ENCODE data around the gene JAG1.

Gene JAG1

DNA sequence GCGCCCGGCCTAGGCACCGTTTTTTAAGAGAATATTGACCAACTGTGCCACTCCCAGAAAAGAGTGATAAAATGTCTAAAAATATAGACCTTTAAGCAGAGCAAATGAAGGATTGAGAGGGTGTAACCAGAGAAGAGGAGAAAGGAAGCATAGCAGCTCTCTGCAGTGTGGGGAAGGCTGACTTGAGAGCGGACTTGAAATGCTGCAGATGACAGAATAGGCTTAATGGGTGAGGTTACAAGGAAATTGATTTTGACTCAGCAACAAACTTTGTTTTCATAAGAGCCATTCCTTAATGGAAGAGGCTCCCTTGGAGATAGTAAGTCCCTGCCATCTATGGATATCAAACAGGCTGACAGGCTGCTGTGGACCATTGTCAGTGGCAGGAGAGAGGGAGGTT is 7.7 kb upstream of the JAG1 start:
- intact Hi-C loops (cut with micrococcal nuclease) = no loop called here
- H3K4me3 Mint-ChIP-seq = no peak overlapping the region
- H3K27ac Mint-ChIP-seq = no peak overlapping the region
- peaks cover 13% of the 10 kb centered on the region for H3K27me3 Mint-ChIP-seq
- no peaks in the 10 kb centered on the region for H3K36me3 Mint-ChIP-seq (ENCODE audit: low read depth)
- no peaks in the 10 kb centered on the region for H3K9me3 Mint-ChIP-seq
- H3K4me1 Mint-ChIP-seq (ENCODE audit: low read depth) = no peaks in the 10 kb centered on the region

DNA sequence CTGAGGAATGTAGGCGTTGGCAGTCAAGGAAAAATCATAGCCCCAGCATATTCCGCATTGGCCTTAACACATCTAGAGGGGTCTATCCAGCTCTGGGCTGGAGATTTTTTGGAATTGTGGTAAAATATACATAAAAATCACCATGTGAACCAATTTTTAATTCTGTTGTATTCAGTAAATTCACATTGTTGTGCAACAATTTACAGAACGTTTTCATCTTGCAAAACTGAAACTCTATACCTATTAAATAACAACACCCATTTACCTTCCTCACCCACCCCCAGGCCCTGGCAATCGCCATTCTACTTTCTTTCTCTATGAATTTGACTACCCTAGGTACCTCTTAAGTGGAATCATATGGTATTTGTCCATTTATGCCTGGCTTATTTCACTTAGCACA is 6.8 kb upstream of the JAG1 start:
- no peaks in the 10 kb centered on the region for H3K36me3 Mint-ChIP-seq (ENCODE audit: low read depth)
- H3K27ac Mint-ChIP-seq = no peak overlapping the region
- no peak overlapping the region for H3K4me3 Mint-ChIP-seq
- H3K4me1 Mint-ChIP-seq (ENCODE audit: low read depth) = peaks cover 2% of the 10 kb centered on the region
- intact Hi-C loops (cut with micrococcal nuclease) = no loop called here
- no peaks in the 10 kb centered on the region for H3K9me3 Mint-ChIP-seq
- peaks cover 19% of the 10 kb centered on the region for H3K27me3 Mint-ChIP-seq

GRCh38 chr20:10679269-10679668 is 5.5 kb upstream of the JAG1 start:
- Mint-ChIP-seq H3K27me3 (peaks cover 23% of the 10 kb centered on the region), H3K27ac (no peak overlapping the region), H3K4me3 (no peak overlapping the region), H3K36me3 (ENCODE audit: low read depth) (no peaks in the 10 kb centered on the region), H3K9me3 (no peaks in the 10 kb centered on the region), H3K4me1 (ENCODE audit: low read depth) (peaks cover 11% of the 10 kb centered on the region)
- intact Hi-C loops (cut with micrococcal nuclease) = loop anchor here (5.0 to 10.0 kb wide), 3 partner anchors 416 to 863 kb away; no protein-coding TSS in a partner anchor

GRCh38 chr20:10676518-10676917 is 2.7 kb upstream of the JAG1 start:
- no peak overlapping the region for H3K27ac Mint-ChIP-seq
- peaks cover 24% of the 10 kb centered on the region for H3K36me3 Mint-ChIP-seq (ENCODE audit: low read depth)
- H3K9me3 Mint-ChIP-seq = no peaks in the 10 kb centered on the region
- H3K4me1 Mint-ChIP-seq (ENCODE audit: low read depth) = peaks cover 12% of the 10 kb centered on the region
- H3K27me3 Mint-ChIP-seq = peaks cover 21% of the 10 kb centered on the region
- intact Hi-C loops (cut with micrococcal nuclease) = loop anchor here (5.0 to 10.0 kb wide), 3 partner anchors 418 to 866 kb away; no protein-coding TSS in a partner anchor
- no peak overlapping the region for H3K4me3 Mint-ChIP-seq

DNA sequence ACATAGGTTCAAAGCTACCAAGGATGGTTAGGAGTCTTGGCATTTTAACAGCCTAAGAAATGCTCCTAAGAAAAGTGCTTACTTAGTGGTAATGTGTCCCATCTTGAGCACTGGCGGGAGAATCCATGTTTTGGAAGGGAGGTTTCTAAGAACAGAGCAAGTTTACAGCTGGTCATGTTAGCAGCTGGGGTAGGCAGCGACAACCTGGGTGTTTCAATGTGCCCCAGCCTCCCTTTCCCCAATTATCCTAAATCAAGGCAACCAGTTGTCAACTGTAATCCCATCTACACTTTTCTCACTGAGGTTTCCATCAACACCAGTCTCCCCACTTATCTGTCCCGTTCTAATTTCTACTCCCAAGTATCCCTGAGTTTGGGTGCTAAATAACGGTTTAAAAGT is 1.6 kb upstream of the JAG1 start:
- H3K36me3 Mint-ChIP-seq (ENCODE audit: low read depth) = peaks cover 35% of the 10 kb centered on the region
- intact Hi-C loops (cut with micrococcal nuclease) = loop anchor here (2.0 to 10.0 kb wide), 6 partner anchors 419 to 1059 kb away; no protein-coding TSS in a partner anchor
- peak overlapping the region; percentile 100 for H3K4me3 Mint-ChIP-seq
- peaks cover 24% of the 10 kb centered on the region for H3K27me3 Mint-ChIP-seq
- peak overlapping the region; percentile 98 for H3K27ac Mint-ChIP-seq
- H3K9me3 Mint-ChIP-seq = no peaks in the 10 kb centered on the region
- H3K4me1 Mint-ChIP-seq (ENCODE audit: low read depth) = peaks cover 23% of the 10 kb centered on the region

DNA sequence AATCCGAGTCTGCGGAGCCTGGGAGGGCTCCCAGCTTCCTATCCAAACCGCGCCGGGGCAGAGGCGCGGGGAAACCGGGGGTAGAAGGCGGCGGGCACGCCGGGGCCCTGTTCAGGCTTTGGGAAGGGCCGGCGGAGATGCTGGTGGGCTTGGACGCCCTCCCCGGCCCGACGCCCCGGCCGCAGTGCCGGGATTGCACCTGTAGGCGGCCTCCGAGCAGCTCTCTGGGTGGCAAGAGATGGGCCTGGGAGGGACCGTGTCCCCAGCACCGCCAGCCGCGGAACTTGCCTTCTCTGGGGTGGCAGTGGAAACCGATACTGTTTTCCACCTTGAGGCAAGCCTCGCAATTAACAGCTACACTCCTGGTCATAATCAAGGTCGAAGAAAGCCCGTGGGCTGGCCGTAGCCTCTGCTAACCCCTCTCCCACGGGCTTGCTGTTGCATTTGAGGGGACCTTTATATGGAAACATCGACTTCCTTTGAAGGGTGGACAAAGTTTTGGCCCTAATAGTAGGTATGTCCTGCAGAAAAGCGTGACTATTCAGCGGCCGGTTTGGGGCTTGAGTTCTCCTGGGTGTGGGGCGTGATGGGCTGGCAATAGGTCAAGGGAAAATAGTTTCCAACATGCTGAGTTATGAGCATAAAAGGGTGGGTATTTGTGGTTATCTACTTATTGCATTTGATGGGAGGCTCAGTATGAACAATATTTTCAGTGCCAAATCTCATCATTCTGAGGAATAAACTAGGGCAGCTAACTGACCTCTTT is 1.1 kb upstream of the JAG1 start:
- Mint-ChIP-seq H3K9me3 (no peaks in the 10 kb centered on the region), H3K4me3 (peak overlapping the region; percentile 100), H3K4me1 (ENCODE audit: low read depth) (peaks cover 29% of the 10 kb centered on the region), H3K36me3 (ENCODE audit: low read depth) (peaks cover 40% of the 10 kb centered on the region), H3K27ac (peak overlapping the region; percentile 98), H3K27me3 (peaks cover 24% of the 10 kb centered on the region)
- intact Hi-C loops (cut with micrococcal nuclease) = loop anchor here (1.0 to 10.0 kb wide), 7 partner anchors 240 to 1058 kb away; partner anchors contain the start of gene SLX4IP

DNA sequence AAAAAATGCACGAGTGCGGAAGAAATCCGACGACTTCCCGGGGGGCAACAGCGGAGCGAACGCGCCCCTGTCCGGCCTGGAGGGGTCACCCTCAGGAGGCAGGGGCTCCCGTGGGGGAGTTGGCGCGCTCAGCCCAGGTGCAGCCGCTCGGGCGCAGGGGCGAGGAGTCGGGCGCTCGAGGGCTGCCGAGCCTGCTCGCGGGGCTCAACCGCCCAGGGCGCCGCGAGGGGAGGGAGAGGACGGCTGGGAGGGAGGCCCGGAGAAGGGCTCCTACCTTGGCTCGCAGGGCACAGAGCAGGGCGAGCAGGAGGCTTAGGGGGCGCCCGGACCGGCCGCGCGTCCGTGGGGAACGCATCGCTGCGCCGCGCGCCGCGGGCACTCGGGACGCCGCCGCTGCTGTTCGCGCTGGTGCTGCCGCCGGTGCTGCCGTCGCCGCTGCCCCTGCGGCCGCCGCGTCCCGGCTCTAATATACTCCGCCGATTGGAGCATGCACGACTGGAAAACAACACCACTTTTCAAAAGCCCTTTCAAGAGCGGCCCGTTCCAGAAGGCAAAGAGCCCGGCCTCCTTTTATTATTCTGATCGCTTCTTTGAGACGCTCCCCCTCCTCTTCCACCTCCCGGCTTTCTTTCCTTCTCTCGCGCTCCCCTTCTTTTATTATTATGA is 490 bp downstream of the JAG1 start:
- H3K4me3 Mint-ChIP-seq = peak overlapping the region; percentile 100
- H3K9me3 Mint-ChIP-seq = no peaks in the 10 kb centered on the region
- H3K4me1 Mint-ChIP-seq (ENCODE audit: low read depth) = peaks cover 42% of the 10 kb centered on the region
- peaks cover 20% of the 10 kb centered on the region for H3K27me3 Mint-ChIP-seq
- peak overlapping the region; percentile 98 for H3K27ac Mint-ChIP-seq
- peaks cover 56% of the 10 kb centered on the region for H3K36me3 Mint-ChIP-seq (ENCODE audit: low read depth)
- intact Hi-C loops (cut with micrococcal nuclease) = loop anchor here (10.0 kb wide), 2 partner anchors 421 to 699 kb away; no protein-coding TSS in a partner anchor

DNA sequence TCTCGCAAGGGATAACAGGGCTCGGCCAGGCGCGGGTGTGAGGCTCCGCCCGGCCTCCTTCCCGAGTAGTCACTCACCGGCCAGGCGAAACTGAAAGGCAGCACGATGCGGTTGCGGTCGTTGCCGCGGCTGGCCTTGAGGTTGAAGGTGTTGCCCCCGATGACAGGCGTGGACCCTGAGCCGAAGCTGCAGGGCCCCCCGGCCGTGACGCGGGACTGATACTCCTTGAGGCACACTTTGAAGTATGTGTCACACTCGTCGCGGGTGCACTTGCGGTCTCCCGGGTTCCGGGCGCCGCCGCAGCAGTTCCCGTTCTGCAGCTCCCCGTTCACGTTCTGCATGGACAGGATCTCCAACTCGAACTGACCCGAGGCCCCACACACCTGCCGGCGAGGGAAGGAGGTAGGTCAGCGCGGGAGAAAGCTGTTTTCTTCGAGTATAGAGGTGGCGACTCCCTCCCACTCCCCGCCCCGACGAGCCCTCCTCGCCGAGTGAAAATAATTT is 1.1 kb downstream of the JAG1 start:
- H3K27me3 Mint-ChIP-seq = peaks cover 17% of the 10 kb centered on the region
- peak overlapping the region; percentile 100 for H3K4me3 Mint-ChIP-seq
- peaks cover 62% of the 10 kb centered on the region for H3K36me3 Mint-ChIP-seq (ENCODE audit: low read depth)
- H3K9me3 Mint-ChIP-seq = no peaks in the 10 kb centered on the region
- intact Hi-C loops (cut with micrococcal nuclease) = loop anchor here (10.0 kb wide), 2 partner anchors 422 to 698 kb away; no protein-coding TSS in a partner anchor
- H3K27ac Mint-ChIP-seq = peak overlapping the region; percentile 98
- H3K4me1 Mint-ChIP-seq (ENCODE audit: low read depth) = peaks cover 42% of the 10 kb centered on the region

DNA sequence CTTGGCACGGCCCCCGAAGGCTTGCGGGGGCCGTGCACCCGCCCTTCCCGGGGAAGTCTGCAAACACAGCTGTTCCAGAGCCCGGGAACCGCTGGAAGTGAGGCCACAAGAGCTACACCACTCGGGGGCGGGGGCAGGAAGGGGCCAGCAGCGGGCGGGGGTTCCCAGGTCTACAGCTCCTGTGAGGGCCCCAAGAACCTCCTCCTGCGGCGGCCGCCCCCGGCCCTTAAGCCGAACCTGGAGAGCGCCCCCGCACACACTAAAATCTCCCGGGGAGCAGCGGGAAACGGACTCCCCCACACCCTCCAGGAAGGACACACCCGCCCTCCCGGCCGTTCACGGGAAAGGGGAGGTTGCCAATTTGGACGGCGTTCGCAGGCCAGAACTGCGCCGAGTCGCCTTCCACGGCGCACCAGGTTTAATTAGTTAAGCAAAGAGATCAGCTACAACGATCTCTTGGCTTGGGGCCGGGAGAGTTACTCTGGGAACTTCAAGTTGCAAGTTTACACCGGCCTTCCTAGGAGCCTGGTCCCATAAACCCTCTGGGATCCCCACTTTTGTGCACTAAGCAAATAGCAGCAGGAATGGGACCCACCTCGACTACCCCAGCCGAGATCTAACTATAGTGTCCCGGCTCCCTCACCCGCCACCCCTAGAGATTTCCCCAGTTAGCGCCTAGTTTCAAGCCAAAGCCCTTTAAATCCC is 1.7 kb downstream of the JAG1 start:
- peaks cover 68% of the 10 kb centered on the region for H3K36me3 Mint-ChIP-seq (ENCODE audit: low read depth)
- peaks cover 14% of the 10 kb centered on the region for H3K27me3 Mint-ChIP-seq
- H3K4me3 Mint-ChIP-seq = peak overlapping the region; percentile 100
- H3K4me1 Mint-ChIP-seq (ENCODE audit: low read depth) = peaks cover 42% of the 10 kb centered on the region
- intact Hi-C loops (cut with micrococcal nuclease) = loop anchor here (10.0 kb wide), 2 partner anchors 423 to 697 kb away; no protein-coding TSS in a partner anchor
- no peaks in the 10 kb centered on the region for H3K9me3 Mint-ChIP-seq
- peak overlapping the region; percentile 98 for H3K27ac Mint-ChIP-seq

DNA sequence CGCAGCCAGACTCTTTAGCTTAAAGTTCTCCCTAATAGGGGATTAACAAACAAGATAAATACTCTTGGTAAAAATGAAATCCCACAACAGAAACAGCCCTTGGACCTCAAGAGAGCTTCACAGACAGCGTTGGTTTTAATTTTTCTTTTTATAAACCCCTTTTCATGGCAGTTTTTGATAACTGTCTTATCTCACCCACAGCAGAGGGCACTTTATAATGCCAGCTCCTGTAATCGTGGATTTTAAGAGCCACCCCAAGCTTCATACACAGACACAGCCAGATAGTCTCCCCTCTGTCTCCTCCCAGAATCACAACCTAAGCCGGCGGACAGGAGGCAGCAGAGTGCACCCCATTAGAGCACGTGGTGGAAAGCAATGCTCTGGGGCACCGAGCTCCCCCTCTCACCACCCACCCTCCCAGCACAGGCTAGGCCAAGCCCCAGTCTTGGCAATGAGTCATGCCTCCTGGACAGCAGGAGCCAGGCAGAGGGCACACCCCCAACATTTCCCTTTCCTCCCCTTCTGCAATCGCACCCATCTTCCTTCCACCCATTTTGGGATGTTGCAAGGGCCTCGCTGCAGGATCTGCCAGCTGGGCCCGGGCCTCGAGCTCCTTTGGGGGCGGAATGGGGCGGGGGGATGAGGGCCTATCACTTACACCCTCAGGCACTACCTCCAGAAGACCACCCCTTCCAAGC is 2.4 kb downstream of the JAG1 start:
- peaks cover 48% of the 10 kb centered on the region for H3K4me1 Mint-ChIP-seq (ENCODE audit: low read depth)
- H3K9me3 Mint-ChIP-seq = no peaks in the 10 kb centered on the region
- peaks cover 75% of the 10 kb centered on the region for H3K36me3 Mint-ChIP-seq (ENCODE audit: low read depth)
- H3K27ac Mint-ChIP-seq = peak overlapping the region; percentile 98
- H3K4me3 Mint-ChIP-seq = peak overlapping the region; percentile 100
- H3K27me3 Mint-ChIP-seq = peaks cover 14% of the 10 kb centered on the region
- intact Hi-C loops (cut with micrococcal nuclease) = loop anchor here (10.0 kb wide), 2 partner anchors 423 to 697 kb away; no protein-coding TSS in a partner anchor

GRCh38 chr20:10670501-10671220 is 3.1 kb downstream of the JAG1 start:
- intact Hi-C loops (cut with micrococcal nuclease) = loop anchor here (10.0 kb wide), 2 partner anchors 424 to 696 kb away; no protein-coding TSS in a partner anchor
- H3K27me3 Mint-ChIP-seq = peaks cover 9% of the 10 kb centered on the region
- H3K36me3 Mint-ChIP-seq (ENCODE audit: low read depth) = peaks cover 82% of the 10 kb centered on the region
- peak overlapping the region; percentile 100 for H3K4me3 Mint-ChIP-seq
- peak overlapping the region; percentile 98 for H3K27ac Mint-ChIP-seq
- H3K9me3 Mint-ChIP-seq = no peaks in the 10 kb centered on the region
- H3K4me1 Mint-ChIP-seq (ENCODE audit: low read depth) = peaks cover 54% of the 10 kb centered on the region

- Mint-ChIP-seq H3K36me3 (ENCODE audit: low read depth) (peaks cover 90% of the 10 kb centered on the region), H3K27me3 (peaks cover 3% of the 10 kb centered on the region), H3K4me3 (peak overlapping the region; percentile 9), H3K4me1 (ENCODE audit: low read depth) (peaks cover 52% of the 10 kb centered on the region), H3K27ac (no peak overlapping the region), H3K9me3 (no peaks in the 10 kb centered on the region)
- intact Hi-C loops (cut with micrococcal nuclease) = loop anchor here (10.0 kb wide), 2 partner anchors 425 to 695 kb away; no protein-coding TSS in a partner anchor
Measured at GRCh38 chr20:10669843-10670446, 3.9 kb downstream of the JAG1 start.

All from dendritic cell treated with granulocyte-macrophage colony-stimulating factor and Interleukin-4, amounts not matched to agents 40 ng/mL and 50 ng/mL, for 4 days (primary cell).